ENCODE measurements around the gene CCDC192.
"Not testable (repeated sequence)": the region's sequence is repeated elsewhere in the genome, so short reads cannot be mapped to it uniquely, and the experiment has no call there.

Gene CCDC192

DNA sequence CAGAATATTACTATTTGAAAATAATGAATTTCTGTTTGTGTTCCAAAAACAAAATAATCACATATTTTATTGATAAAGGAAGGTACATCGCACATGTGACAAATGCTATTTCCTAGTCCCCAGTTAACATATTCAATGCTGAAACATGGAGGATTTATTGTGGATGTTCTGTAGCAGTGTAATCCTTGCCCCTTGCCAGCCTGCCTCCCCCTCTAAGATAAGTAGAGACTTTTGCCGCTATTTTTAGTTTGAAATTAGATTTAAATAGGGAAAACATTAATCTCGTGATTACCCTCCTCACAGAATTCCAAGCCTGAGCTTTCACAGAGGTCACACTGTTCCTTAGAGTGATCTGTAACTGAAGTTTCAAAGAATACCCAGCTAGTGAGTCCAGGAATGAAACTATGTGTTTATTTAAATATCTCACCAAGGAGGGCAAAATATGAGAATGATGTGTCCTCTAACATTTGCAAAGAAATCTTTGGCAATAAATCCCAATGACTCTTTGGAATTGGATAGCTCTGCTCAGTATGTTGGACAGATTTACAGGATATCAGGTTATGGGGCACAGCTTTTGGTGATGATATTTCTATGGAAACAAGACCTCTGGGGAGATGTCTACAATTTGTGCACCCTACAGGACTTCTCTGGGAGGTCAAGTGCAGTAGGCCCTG is 37.0 kb upstream of the CCDC192 start:
- H3K36me3 ChIP-seq (ENCODE audit: control insufficient read depth, insufficient read depth, low read length), result no peaks in the 10 kb centered on the region
- TF ChIP-seq, protein P1, sequence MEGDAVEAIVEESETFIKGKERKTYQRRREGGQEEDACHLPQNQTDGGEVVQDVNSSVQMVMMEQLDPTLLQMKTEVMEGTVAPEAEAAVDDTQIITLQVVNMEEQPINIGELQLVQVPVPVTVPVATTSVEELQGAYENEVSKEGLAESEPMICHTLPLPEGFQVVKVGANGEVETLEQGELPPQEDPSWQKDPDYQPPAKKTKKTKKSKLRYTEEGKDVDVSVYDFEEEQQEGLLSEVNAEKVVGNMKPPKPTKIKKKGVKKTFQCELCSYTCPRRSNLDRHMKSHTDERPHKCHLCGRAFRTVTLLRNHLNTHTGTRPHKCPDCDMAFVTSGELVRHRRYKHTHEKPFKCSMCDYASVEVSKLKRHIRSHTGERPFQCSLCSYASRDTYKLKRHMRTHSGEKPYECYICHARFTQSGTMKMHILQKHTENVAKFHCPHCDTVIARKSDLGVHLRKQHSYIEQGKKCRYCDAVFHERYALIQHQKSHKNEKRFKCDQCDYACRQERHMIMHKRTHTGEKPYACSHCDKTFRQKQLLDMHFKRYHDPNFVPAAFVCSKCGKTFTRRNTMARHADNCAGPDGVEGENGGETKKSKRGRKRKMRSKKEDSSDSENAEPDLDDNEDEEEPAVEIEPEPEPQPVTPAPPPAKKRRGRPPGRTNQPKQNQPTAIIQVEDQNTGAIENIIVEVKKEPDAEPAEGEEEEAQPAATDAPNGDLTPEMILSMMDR (IDR thresholded peaks at IDR 0.05; ENCODE audit: insufficient read depth, low read length, poor library complexity, severe bottlenecking), result no peak
- H3K4me3 ChIP-seq (replicated peaks; ENCODE audit: low read depth, low read length), result no peak overlapping the region
- DNase-seq (ENCODE audit: extremely low read depth, insufficient read length), result no peak
- no peaks in the 10 kb centered on the region for H3K27me3 ChIP-seq (replicated peaks; ENCODE audit: control insufficient read depth, insufficient read depth, low read length)

DNA sequence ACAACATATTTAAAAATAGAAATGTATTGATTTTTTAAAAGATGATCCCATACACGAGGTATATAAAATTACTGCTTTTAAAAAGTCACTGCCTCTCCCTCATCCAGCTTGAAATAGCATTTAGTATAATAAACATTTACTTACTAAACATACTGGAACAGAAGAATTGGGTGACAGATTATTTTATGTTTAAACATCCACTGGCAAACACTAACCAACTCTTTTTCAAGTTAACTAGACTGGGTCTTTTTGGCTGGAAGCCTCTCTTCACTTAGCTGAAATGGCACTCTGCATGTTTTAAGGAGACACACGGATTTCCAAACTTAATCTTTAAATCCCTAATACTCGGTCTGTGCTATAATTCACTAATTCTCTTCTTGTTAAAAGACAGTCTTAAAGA is 35.3 kb upstream of the CCDC192 start:
- Histone ChIP-seq H3K27me3 (replicated peaks; ENCODE audit: control insufficient read depth, insufficient read depth, low read length) (no peaks in the 10 kb centered on the region), H3K36me3 (ENCODE audit: control insufficient read depth, insufficient read depth, low read length) (no peaks in the 10 kb centered on the region), H3K4me3 (replicated peaks; ENCODE audit: low read depth, low read length) (no peak overlapping the region)
- TF ChIP-seq, protein P1 (IDR thresholded peaks at IDR 0.05; ENCODE audit: insufficient read depth, low read length, poor library complexity, severe bottlenecking), result no peak
- no peak for DNase-seq (ENCODE audit: extremely low read depth, insufficient read length)

DNA sequence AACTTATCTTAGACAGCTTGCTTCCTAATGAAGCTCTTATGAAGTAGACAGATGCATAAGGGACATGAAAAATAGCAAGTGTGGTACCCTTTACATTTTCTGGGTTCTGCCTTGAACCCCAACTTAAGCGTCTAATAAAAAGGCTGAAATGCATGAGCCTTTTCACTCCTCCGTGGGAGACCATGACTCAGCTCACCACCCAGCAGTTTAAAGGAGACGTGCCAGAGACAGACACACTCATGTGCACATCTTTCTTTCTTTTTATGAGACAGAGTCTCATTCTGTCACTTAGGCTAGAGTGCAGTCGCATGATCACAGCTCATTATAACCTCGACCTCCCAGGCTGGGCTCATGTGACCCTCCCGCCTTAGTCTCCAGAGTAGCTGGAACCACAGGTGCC is 32.0 kb upstream of the CCDC192 start:
- Histone ChIP-seq H3K36me3 (ENCODE audit: control insufficient read depth, insufficient read depth, low read length) (no peaks in the 10 kb centered on the region), H3K27me3 (replicated peaks; ENCODE audit: control insufficient read depth, insufficient read depth, low read length) (no peaks in the 10 kb centered on the region), H3K4me3 (replicated peaks; ENCODE audit: low read depth, low read length) (no peak overlapping the region)
- no peak for DNase-seq (ENCODE audit: extremely low read depth, insufficient read length)
- TF ChIP-seq, protein P1 (IDR thresholded peaks at IDR 0.05; ENCODE audit: insufficient read depth, low read length, poor library complexity, severe bottlenecking), result no peak

DNA sequence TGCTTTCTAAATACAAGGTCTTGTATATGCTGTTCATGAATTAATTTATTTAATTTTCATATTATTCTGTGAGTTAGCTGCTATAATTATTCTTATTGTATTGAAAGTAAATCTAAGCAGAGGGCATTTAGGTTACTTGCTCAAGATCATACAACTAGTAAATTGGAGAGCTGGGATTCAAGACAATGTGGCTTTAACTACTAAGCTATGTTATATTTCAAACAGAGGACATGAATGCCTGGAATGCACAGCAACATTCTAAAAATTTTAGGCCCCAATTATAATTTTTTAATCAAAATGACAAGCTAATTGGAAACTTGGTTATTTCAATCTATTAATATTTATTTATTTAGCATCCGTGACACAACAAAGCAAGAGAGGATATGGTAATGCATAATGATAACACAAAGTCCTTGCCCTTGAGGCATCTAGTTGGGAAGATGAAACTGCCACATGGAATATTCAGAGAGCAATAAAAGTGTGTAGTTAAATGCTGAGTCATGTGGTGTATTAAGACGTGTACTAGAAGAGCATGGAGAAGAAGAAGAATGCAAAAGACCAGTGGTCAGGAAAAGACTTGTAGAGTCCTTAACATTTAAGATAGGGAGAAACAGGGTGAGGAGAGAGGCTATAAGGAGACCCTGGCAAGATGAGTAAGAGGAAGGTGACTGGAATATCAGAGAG is 29.9 kb upstream of the CCDC192 start:
- Histone ChIP-seq H3K36me3 (ENCODE audit: control insufficient read depth, insufficient read depth, low read length) (no peaks in the 10 kb centered on the region), H3K4me3 (replicated peaks; ENCODE audit: low read depth, low read length) (no peak overlapping the region), H3K27me3 (replicated peaks; ENCODE audit: control insufficient read depth, insufficient read depth, low read length) (no peaks in the 10 kb centered on the region)
- TF ChIP-seq, protein P1 (IDR thresholded peaks at IDR 0.05; ENCODE audit: insufficient read depth, low read length, poor library complexity, severe bottlenecking), result no peak
- no peak for DNase-seq (ENCODE audit: extremely low read depth, insufficient read length)

DNA sequence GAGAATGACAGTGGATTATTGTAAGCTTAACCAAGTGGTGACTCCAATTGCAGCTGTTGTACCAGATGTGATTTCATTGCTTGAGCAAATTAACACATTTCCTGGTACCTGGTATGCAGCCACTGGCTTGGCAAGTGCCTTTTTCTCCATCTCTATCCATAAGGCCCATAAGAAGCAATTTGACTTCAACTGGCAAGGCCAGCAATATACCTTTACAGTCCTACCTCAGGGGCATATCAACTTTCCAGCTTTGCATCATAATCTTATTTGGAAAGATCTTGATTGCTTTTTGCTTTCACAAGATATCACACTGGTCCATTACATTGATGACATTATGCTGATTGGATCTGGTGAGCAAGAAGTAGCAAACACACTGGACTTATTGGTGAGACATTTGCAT is 26.2 kb upstream of the CCDC192 start:
- not testable (repeated sequence) for H3K4me3 ChIP-seq (replicated peaks; ENCODE audit: low read depth, low read length); H3K27me3 ChIP-seq (replicated peaks; ENCODE audit: control insufficient read depth, insufficient read depth, low read length); H3K36me3 ChIP-seq (ENCODE audit: control insufficient read depth, insufficient read depth, low read length); DNase-seq (ENCODE audit: extremely low read depth, insufficient read length)

DNA sequence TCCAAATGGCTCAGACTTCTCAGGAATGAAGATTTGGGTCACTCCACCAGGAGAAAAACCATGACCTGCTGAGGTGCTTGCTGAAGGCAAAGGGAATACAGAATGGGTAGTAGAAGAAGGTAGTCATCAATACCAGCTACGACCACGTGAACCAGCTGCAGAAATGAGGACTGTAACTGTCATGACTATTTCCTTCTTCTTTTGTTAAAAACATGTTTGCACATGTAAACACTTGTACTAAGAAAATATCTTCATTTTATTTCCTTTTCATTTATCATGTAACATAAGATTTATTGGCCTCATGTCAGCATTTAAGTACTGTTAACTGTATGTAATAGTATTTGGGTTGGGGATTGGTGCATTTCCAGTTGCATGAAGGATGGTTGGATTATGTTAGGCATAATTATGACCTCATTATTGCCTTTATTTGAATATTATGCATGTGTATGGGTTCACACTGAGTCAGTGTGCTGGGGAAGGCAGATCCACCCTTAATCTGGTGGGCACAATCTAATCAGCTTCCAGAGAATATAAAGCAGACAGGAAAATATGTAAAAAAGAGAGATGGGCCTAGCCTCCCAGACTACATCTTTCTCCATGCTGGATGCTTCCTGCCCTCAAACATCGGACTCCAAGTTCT is 23.4 kb upstream of the CCDC192 start:
- DNase-seq (ENCODE audit: extremely low read depth, insufficient read length); H3K36me3 ChIP-seq (ENCODE audit: control insufficient read depth, insufficient read depth, low read length); H3K27me3 ChIP-seq (replicated peaks; ENCODE audit: control insufficient read depth, insufficient read depth, low read length); H3K4me3 ChIP-seq (replicated peaks; ENCODE audit: low read depth, low read length): not testable (repeated sequence)

Data from GM06990 (cell line).